ENCODE measurements around the gene RPUSD1.

Gene RPUSD1

DNA sequence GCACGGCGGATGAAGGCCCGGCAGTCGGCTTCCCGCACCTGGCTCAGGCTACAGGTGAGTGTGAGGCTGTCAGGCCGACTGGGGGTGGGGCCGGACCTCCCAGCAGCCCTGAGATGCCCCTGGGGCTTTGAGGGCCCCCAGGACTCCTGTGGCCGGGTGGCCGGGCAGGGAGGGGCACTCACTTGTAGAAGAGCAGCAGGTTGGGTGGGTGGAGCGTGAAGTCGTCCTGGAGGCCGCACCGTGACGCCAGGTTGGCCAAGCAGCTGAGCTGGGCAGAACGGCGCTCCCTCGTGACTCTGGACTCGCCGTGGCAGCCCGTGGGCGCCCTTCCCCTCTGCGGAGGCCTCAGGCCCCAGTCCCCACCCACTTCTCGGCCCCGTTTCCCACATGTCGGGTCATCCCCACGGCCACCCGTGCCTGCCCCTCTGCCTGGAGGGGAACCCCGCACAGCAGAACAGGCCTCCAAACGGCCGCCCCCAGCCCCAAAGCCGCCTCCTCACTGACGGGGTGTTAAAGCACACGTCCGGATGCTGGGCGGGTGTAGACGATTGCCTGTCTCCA is 12.9 kb downstream of the RPUSD1 start:
- DNase-seq: no peak
- no peaks in the 10 kb centered on the region for H3K4me1 ChIP-seq
- H3K27me3 ChIP-seq: no peaks in the 10 kb centered on the region
- TF ChIP-seq, protein P1, sequence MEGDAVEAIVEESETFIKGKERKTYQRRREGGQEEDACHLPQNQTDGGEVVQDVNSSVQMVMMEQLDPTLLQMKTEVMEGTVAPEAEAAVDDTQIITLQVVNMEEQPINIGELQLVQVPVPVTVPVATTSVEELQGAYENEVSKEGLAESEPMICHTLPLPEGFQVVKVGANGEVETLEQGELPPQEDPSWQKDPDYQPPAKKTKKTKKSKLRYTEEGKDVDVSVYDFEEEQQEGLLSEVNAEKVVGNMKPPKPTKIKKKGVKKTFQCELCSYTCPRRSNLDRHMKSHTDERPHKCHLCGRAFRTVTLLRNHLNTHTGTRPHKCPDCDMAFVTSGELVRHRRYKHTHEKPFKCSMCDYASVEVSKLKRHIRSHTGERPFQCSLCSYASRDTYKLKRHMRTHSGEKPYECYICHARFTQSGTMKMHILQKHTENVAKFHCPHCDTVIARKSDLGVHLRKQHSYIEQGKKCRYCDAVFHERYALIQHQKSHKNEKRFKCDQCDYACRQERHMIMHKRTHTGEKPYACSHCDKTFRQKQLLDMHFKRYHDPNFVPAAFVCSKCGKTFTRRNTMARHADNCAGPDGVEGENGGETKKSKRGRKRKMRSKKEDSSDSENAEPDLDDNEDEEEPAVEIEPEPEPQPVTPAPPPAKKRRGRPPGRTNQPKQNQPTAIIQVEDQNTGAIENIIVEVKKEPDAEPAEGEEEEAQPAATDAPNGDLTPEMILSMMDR (IDR thresholded peaks at IDR 0.05; ENCODE audit: low read depth, low read length): no peak
- H3K4me3 ChIP-seq (ENCODE audit: low read depth, low read length): no peak overlapping the region
- H3K9me3 ChIP-seq: no peaks in the 10 kb centered on the region
- no peaks in the 10 kb centered on the region for H3K36me3 ChIP-seq

DNA sequence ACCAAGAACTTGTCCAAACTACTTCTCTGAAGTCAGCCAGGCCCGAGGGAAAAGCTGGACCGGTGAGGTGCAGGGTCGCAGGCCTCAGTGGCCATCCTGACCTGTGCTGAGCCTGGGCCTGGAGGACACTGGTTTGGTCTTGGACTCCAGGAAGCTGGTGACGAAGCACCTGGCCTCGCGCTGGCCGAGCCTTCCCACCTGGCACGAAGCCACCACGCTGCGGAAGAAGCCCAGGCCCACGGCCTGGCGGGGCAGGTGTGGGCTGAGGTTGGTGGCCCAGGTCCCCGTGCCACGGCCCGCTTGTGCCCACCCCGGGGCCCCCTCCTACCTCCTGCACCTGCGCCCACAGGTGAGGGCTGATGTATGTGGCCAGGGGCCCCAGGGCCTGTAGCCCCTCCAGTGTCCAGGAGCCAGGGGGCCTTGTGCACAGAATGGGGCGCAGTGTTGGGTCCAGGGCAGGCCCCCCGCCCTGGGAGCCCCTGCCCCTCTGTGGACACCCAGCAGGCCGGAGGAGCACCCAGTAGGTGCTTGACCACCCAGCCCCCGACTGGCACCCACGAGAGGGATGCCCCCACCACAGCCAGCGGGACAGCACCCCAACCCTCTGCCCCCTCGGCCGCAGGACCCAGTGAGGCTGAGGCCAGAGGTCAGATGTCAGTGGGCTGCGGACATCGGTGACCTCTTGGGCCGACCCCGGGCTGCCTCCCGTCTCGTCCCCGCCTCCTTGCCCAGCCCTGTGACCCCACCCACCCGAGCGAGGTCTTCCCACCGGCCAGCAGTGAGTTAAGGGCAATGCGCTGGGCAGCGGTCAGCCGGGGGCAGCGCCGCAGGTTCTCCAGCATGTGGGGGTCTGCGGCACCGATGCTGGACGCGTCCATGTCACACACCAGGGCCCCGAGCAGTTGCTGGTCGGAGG is 13.8 kb downstream of the RPUSD1 start:
- H3K36me3 ChIP-seq: no peaks in the 10 kb centered on the region
- TF ChIP-seq, protein P1 (IDR thresholded peaks at IDR 0.05; ENCODE audit: low read depth, low read length): no peak
- no peaks in the 10 kb centered on the region for H3K9me3 ChIP-seq
- no peak for DNase-seq
- H3K27me3 ChIP-seq: no peaks in the 10 kb centered on the region
- H3K4me3 ChIP-seq (ENCODE audit: low read depth, low read length): no peak overlapping the region
- no peaks in the 10 kb centered on the region for H3K4me1 ChIP-seq

DNA sequence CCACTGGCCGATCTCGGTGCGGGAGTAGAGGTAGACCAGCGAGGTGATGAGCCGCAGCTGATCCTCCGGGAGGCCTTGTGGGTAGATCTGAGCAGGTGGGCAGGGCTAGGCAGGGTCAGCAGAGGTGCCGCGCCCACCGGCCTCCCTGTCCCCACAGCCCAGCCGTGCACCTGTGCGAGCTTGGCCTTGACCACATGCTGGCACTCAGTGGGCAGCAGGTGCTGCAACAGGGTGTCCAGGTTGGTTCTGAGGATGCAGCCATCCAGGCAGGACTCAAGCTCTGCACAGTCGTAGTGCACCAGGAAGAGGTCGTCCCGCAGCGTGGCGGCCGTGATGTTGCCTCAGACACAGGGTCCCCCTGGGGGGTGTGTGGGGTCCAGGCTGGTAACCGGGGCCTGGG is 15.2 kb downstream of the RPUSD1 start:
- Histone ChIP-seq H3K4me3 (ENCODE audit: low read depth, low read length) (no peak overlapping the region), H3K27me3 (no peaks in the 10 kb centered on the region), H3K4me1 (no peaks in the 10 kb centered on the region), H3K9me3 (no peaks in the 10 kb centered on the region), H3K36me3 (no peaks in the 10 kb centered on the region)
- TF ChIP-seq, protein P1 (IDR thresholded peaks at IDR 0.05; ENCODE audit: low read depth, low read length): no peak
- no peak for DNase-seq

DNA sequence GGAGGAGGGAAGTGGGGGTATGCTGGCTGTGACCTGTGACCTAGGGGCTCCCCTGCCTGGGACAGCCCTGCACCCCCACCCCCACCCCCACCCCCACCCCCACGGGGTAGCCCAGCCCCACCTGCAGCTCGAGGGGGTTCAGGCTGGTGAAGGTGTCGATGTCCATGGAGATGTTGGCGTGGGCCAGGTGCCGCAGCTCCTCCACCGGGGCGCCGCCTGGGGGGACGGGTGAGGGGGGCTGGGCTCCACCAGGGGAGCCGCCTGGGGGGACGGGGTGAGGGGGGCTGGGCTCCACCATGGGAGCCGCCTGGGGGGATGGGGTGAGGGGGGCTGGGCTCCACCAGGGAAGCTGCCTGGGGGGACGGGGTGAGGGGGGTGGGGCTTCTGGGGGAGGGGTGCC is 17.8 kb downstream of the RPUSD1 start:
- no peaks in the 10 kb centered on the region for H3K4me1 ChIP-seq
- TF ChIP-seq, protein P1 (IDR thresholded peaks at IDR 0.05; ENCODE audit: low read depth, low read length): no peak
- H3K4me3 ChIP-seq (ENCODE audit: low read depth, low read length): no peak overlapping the region
- H3K27me3 ChIP-seq: no peaks in the 10 kb centered on the region
- no peaks in the 10 kb centered on the region for H3K9me3 ChIP-seq
- H3K36me3 ChIP-seq: no peaks in the 10 kb centered on the region
- no peak for DNase-seq

DNA sequence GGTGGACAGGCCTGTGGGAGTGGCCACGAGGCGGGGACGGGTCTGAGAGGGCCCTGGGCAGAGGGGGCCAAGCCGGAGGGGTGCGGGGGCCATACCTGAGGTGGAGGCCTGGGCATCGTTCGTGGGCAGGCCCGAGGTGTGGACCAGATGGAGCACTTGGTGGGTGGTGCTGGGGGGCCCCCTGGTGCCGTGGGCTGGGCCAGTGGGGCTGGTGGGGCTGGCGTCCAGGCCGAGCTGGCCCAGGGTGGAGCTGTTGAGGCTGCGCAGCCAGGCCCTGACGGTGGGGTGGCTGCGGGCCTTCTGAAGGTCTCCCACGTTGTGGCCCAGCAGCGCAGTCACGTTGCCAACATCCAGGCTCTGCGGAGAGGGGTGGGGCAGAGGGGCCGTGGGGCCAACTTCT is 18.2 kb downstream of the RPUSD1 start:
- H3K36me3 ChIP-seq: no peaks in the 10 kb centered on the region
- TF ChIP-seq, protein P1 (IDR thresholded peaks at IDR 0.05; ENCODE audit: low read depth, low read length): no peak
- H3K4me3 ChIP-seq (ENCODE audit: low read depth, low read length): no peak overlapping the region
- no peaks in the 10 kb centered on the region for H3K4me1 ChIP-seq
- H3K9me3 ChIP-seq: no peaks in the 10 kb centered on the region
- no peaks in the 10 kb centered on the region for H3K27me3 ChIP-seq
- DNase-seq: no peak

DNA sequence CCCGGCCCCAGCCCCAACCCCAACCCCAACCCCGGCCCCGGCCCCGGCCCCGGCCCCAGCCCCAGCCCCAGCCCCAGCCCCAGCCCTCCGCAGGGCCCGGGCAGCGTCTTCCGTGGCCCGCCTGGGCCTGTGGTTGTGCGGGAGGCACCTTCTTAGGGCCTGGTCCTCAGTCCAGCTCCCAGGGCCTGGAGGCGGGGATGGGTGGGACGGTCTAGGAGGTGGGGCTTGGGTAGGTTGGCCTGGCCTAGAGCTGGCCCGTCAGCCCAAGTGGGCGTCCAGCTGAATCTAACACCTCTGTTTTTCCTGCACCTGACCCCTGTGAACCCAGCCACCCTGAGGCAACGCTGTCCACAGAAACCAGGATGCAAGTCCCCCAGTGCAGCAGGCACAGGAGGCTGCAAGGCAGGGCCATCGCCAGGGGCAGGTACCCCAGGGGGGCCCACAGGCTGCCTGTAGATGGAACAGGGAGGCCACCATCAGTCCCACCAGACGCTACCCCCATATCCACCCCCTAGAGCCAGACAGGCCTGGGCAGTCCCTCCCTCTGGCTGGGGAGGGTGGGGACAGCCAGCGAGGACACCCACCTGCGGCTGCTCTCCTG is 18.9 kb downstream of the RPUSD1 start:
- no peaks in the 10 kb centered on the region for H3K27me3 ChIP-seq
- no peaks in the 10 kb centered on the region for H3K36me3 ChIP-seq
- TF ChIP-seq, protein P1 (IDR thresholded peaks at IDR 0.05; ENCODE audit: low read depth, low read length): no peak
- no peaks in the 10 kb centered on the region for H3K4me1 ChIP-seq
- H3K9me3 ChIP-seq: no peaks in the 10 kb centered on the region
- no peak overlapping the region for H3K4me3 ChIP-seq (ENCODE audit: low read depth, low read length)
- DNase-seq: no peak
